Esophagus squamous epithelium (tissue), 4 donors: Measurements from ENCODE around the gene FGF1.

Experiments
- POLR2A ChIP-seq, 4 donors: fragments of 450-650 bp; IDR thresholded peaks; one replicate each; pipeline ENCODE4 v1.6.1; 2017; ENCODE audit warnings: antibody characterized with exemption in 4 of 4, mild to moderate bottlenecking in 4 of 4, moderate library complexity in 3 of 4
- TF ChIP-seq, protein P1 (sequence below), 6 experiments: fragments of 450-650 bp in 4 of 6; fragments of 200-600 bp in 2 of 6; sonication (generic) in 2 of 6; IDR thresholded peaks; one replicate each; pipeline ENCODE4 v1.5.1; 2016 to 2019; ENCODE audit warnings: antibody characterized with exemption in 6 of 6, mild to moderate bottlenecking in 4 of 6, moderate library complexity in 4 of 6

DNA sequence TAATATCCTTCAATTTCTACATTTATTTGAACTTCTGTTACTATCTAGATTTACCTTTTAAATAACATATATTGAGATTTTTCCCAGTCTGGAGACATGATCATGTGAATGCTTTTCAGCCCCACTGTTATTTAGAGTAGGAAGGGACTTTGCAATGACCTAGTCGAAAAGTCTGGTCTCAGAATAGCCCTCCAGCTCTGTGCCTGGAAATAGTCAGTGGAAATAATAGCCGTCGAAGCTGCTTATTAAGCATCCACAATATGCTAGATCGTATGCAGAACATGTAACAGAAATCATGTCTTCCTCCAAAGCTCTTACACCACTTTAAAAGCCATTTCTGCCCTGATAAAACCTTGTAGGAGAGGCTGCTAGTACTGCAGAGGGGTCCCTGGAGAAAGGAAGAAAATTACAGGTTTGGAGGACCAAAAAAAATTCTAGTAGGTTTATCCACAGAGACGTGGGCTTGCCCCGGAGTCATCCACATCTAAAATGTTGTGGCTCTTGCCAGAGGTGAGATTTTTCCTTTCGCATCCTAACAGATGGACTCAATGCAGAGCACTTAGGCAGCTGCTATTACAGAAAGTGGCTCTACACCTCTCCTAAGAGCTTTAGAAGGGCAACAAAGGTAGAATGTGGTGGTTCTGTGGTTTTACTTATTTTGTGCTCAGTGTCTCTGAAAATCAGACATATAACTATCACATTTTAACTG, 2.5 kb upstream of the FGF1 start:
- TF ChIP-seq, protein P1, sequence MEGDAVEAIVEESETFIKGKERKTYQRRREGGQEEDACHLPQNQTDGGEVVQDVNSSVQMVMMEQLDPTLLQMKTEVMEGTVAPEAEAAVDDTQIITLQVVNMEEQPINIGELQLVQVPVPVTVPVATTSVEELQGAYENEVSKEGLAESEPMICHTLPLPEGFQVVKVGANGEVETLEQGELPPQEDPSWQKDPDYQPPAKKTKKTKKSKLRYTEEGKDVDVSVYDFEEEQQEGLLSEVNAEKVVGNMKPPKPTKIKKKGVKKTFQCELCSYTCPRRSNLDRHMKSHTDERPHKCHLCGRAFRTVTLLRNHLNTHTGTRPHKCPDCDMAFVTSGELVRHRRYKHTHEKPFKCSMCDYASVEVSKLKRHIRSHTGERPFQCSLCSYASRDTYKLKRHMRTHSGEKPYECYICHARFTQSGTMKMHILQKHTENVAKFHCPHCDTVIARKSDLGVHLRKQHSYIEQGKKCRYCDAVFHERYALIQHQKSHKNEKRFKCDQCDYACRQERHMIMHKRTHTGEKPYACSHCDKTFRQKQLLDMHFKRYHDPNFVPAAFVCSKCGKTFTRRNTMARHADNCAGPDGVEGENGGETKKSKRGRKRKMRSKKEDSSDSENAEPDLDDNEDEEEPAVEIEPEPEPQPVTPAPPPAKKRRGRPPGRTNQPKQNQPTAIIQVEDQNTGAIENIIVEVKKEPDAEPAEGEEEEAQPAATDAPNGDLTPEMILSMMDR (IDR thresholded peaks at IDR 0.05), result no peak
- no peak for TF ChIP-seq POLR2A (IDR thresholded peaks at IDR 0.05)
